ENCODE data around the gene RPS6KB1. TPM values are rescaled to one million over a fixed set of nuclear protein-coding genes. Genes with fewer than 3 reads are reported as not detected.

RPS6KB1 gene
- polyA plus RNA-seq, 3 donors: 15.8 to 15.9 (median 15.9) TPM

DNA sequence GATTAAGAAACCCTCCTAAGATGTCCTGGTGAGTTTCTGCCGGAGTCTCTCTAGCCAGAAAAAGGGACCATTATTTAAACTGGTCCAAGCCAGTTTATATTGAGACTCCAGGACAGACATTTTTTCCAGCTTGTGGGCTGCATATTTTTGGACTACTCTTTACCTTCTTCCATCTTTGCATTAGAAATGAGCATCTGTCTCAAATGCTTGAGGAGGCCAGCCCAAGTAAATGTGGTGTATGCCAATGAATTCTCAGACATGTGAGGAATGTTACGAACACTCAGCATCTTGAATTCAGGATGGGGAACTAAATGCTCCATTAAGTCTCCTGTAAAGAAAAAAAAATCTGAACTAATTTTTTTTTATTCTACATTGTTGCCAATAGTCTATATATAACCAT, 18.5 kb upstream of the RPS6KB1 start:
- Mint-ChIP-seq H3K9me3 (no peaks in the 10 kb centered on the region), H3K27me3 (ENCODE audit: low read depth in 3 of 3) (no peaks in the 10 kb centered on the region), H3K4me3 (no peak overlapping the region), H3K36me3 (peaks cover 31 to 50% of the 10 kb centered on the region in 2 donors), H3K27ac (no peak overlapping the region), H3K4me1 (peaks cover 19% of the 10 kb centered on the region)
- Histone ChIP-seq H2AFZ (ENCODE audit: insufficient read depth, low read depth, low read length, poor library complexity, severe bottlenecking) (no peak overlapping the region), H3K36me3 (replicated peaks in 1 of 2; ENCODE audit: control insufficient read depth in 1 of 2, insufficient read depth in 2 of 2, low read length in 2 of 2) (peaks cover 18 to 58% of the 10 kb centered on the region in 2 donors), H3K4me3 (replicated peaks in 1 of 3; ENCODE audit: low read depth in 2 of 3, low read length in 3 of 3) (no peak overlapping the region), H3K9ac (ENCODE audit: insufficient read depth, low read length, poor library complexity, severe bottlenecking) (no peak overlapping the region), H3K9me3 (replicated peaks in 1 of 2; ENCODE audit: control insufficient read depth in 1 of 2, insufficient read depth in 1 of 2, low read length in 2 of 2) (no peaks in the 10 kb centered on the region), H3K4me2 (replicated peaks; ENCODE audit: extremely low read depth, low read length, poor library complexity, severe bottlenecking) (no peak overlapping the region), H3K27ac (ENCODE audit: low read depth in 1 of 2, low read length in 2 of 2) (no peak overlapping the region), H3K79me2 (ENCODE audit: insufficient read depth, low read length) (no peaks in the 10 kb centered on the region), H3K4me1 (ENCODE audit: control insufficient read depth in 1 of 2, insufficient read depth in 2 of 2, low read length in 2 of 2) (peaks cover 11 to 15% of the 10 kb centered on the region in 2 donors), H4K20me1 (ENCODE audit: insufficient read depth, low read length) (no peaks in the 10 kb centered on the region), H3K27me3 (ENCODE audit: control insufficient read depth in 2 of 2, insufficient read depth in 2 of 2, low read length in 2 of 2) (no peaks in the 10 kb centered on the region)
- DNase-seq: no peak
- TF ChIP-seq, protein P1, sequence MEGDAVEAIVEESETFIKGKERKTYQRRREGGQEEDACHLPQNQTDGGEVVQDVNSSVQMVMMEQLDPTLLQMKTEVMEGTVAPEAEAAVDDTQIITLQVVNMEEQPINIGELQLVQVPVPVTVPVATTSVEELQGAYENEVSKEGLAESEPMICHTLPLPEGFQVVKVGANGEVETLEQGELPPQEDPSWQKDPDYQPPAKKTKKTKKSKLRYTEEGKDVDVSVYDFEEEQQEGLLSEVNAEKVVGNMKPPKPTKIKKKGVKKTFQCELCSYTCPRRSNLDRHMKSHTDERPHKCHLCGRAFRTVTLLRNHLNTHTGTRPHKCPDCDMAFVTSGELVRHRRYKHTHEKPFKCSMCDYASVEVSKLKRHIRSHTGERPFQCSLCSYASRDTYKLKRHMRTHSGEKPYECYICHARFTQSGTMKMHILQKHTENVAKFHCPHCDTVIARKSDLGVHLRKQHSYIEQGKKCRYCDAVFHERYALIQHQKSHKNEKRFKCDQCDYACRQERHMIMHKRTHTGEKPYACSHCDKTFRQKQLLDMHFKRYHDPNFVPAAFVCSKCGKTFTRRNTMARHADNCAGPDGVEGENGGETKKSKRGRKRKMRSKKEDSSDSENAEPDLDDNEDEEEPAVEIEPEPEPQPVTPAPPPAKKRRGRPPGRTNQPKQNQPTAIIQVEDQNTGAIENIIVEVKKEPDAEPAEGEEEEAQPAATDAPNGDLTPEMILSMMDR (IDR thresholded peaks at IDR 0.05): no peak
- intact Hi-C loops (cut with micrococcal nuclease): no loop called here
- no CpG with 5 or more reads among the region's 2 CpGs for WGBS (ENCODE audit: insufficient coverage)

DNA sequence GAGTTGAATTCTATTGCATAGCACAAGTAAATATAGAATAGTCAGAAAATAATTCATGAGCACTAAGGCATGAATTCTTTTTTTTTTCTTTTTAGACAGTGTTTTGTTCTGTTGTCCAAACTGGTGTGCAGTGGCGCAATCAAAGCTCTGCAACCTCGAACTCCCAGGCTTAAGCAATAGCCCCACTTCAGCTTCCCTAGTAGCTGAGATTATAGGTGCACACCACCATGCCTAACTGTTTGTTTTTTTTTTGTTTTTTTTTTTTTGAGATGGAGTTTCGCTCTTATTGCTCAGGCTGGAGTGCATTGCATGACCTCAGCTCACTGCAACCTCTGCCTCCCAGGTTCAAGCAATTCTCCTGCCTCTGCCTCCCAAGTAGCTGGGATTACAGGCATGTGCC, 16.8 kb upstream of the RPS6KB1 start:
- Mint-ChIP-seq H3K4me3 (no peak overlapping the region), H3K36me3 (peaks cover 32 to 63% of the 10 kb centered on the region in 2 donors), H3K4me1 (peaks cover 18% of the 10 kb centered on the region), H3K27me3 (ENCODE audit: low read depth in 3 of 3) (no peaks in the 10 kb centered on the region), H3K27ac (peak overlapping the region in 6 of 7 donors; percentile 59 to 89 (median 71)), H3K9me3 (no peaks in the 10 kb centered on the region)
- Histone ChIP-seq H3K4me3 (replicated peaks in 1 of 3; ENCODE audit: low read depth in 2 of 3, low read length in 3 of 3) (no peak overlapping the region), H4K20me1 (ENCODE audit: insufficient read depth, low read length) (no peaks in the 10 kb centered on the region), H3K27ac (ENCODE audit: low read depth in 1 of 2, low read length in 2 of 2) (peak overlapping the region in 1 of 2 donors; percentile 53), H3K4me2 (replicated peaks; ENCODE audit: extremely low read depth, low read length, poor library complexity, severe bottlenecking) (peak overlapping the region; percentile 3), H3K4me1 (ENCODE audit: control insufficient read depth in 1 of 2, insufficient read depth in 2 of 2, low read length in 2 of 2) (peaks cover 11 to 15% of the 10 kb centered on the region in 2 donors), H3K36me3 (replicated peaks in 1 of 2; ENCODE audit: control insufficient read depth in 1 of 2, insufficient read depth in 2 of 2, low read length in 2 of 2) (peaks cover 18 to 61% of the 10 kb centered on the region in 2 donors), H3K27me3 (ENCODE audit: control insufficient read depth in 2 of 2, insufficient read depth in 2 of 2, low read length in 2 of 2) (no peaks in the 10 kb centered on the region), H3K9me3 (replicated peaks in 1 of 2; ENCODE audit: control insufficient read depth in 1 of 2, insufficient read depth in 1 of 2, low read length in 2 of 2) (no peaks in the 10 kb centered on the region), H3K9ac (ENCODE audit: insufficient read depth, low read length, poor library complexity, severe bottlenecking) (no peak overlapping the region), H3K79me2 (ENCODE audit: insufficient read depth, low read length) (no peaks in the 10 kb centered on the region), H2AFZ (ENCODE audit: insufficient read depth, low read depth, low read length, poor library complexity, severe bottlenecking) (no peak overlapping the region)
- intact Hi-C loops (cut with micrococcal nuclease): no loop called here
- TF ChIP-seq, protein P1 (IDR thresholded peaks at IDR 0.05): no peak
- no CpG with 5 or more reads among the region's 3 CpGs for WGBS (ENCODE audit: insufficient coverage)
- peak; percentile 30 to 55 (median 55) for DNase-seq
